ENCODE results near the gene TRAFD1. TPM values are rescaled to one million over a fixed set of nuclear protein-coding genes. Genes with fewer than 3 reads are reported as not detected.
A peak's percentile ranks its signal among the peaks of the same experiment; 100 is the strongest.
"Not testable (repeated sequence)": the region's sequence is repeated elsewhere in the genome, so short reads cannot be mapped to it uniquely, and the experiment has no call there.

TRAFD1 gene
- 10 to 100 TPM; 30.6 to 47.1 (median 37.5) TPM for total RNA-seq

- 0 to 1% (median 0%) methylated on average over 1 to 17 of the region's 63 CpGs; no CpG with 5 or more reads in 7 of the 10 experiments for WGBS, 10 experiments
- in situ Hi-C loops (cut with MboI; ENCODE audit: low pct_unique_long_range_greater_than_20kb in 2 of 9, low sequenced_read_pairs in 9 of 9, unreplicated experiment in 9 of 9), result no loop called here
- peak within 1 kb of the TSS; percentile 84 to 85 for H3K27ac ChIP-seq
- peaks cover 7 to 8% of the 10 kb centered on the region in 2 donors for H3K4me1 ChIP-seq (replicated peaks in 1 of 2)
- peak within 1 kb of the TSS; percentile 84 to 94 (median 87) for H3K4me3 ChIP-seq
- ATAC-seq (replicated peaks in 6 of 8), result peak; percentile 94 to 100 (median 100)
These were observed at the start of gene TRAFD1 for GRCh38 chr12:112125250-112125999. Gene TRAFD1, plus strand, starts transcription at chr12:112125560. Its CDS starts 4,963 bp downstream, at chr12:112130523.

- WGBS, 10 experiments, result 87 to 100% (median 100%) methylated on average over 1 to 2 of the region's 2 CpGs; no CpG with 5 or more reads in 1 of the 10 experiments
- no peak overlapping the region for H3K27ac ChIP-seq
- in situ Hi-C loops (cut with MboI; ENCODE audit: low pct_unique_long_range_greater_than_20kb in 2 of 9, low sequenced_read_pairs in 9 of 9, unreplicated experiment in 9 of 9), result no loop called here
- no peak overlapping the region for H3K4me3 ChIP-seq
- H3K4me1 ChIP-seq (replicated peaks in 1 of 2), result no peaks in the 10 kb centered on the region
- no peak for ATAC-seq (replicated peaks in 6 of 8)
These were observed 38.1 kb upstream of the TRAFD1 start for GRCh38 chr12:112087055-112087850.

GRCh38 chr12:112087851-112088250 lies 37.5 kb upstream of the TRAFD1 start:
- Histone ChIP-seq H3K4me3 (no peak overlapping the region), H3K4me1 (replicated peaks in 1 of 2) (no peaks in the 10 kb centered on the region), H3K27ac (no peak overlapping the region)
- ATAC-seq (replicated peaks in 6 of 8), result no peak
- in situ Hi-C loops (cut with MboI; ENCODE audit: low pct_unique_long_range_greater_than_20kb in 2 of 9, low sequenced_read_pairs in 9 of 9, unreplicated experiment in 9 of 9), result no loop called here
- WGBS, 10 experiments, result 80 to 100% (median 100%) methylated on average over 1 of the region's 1 CpG; no CpG with 5 or more reads in 2 of the 10 experiments

- Histone ChIP-seq H3K27ac (no peak overlapping the region), H3K4me3 (no peak overlapping the region), H3K4me1 (replicated peaks in 1 of 2) (no peaks in the 10 kb centered on the region)
- ATAC-seq (replicated peaks in 6 of 8), result no peak
- in situ Hi-C loops (cut with MboI; ENCODE audit: low pct_unique_long_range_greater_than_20kb in 2 of 9, low sequenced_read_pairs in 9 of 9, unreplicated experiment in 9 of 9), result no loop called here
- 94 to 100% methylated on average over 1 to 3 of the region's 3 CpGs; no CpG with 5 or more reads in 8 of the 10 experiments for WGBS, 10 experiments
These were observed 33.8 kb upstream of the TRAFD1 start for GRCh38 chr12:112091563-112091962.

- no peaks in the 10 kb centered on the region for H3K4me1 ChIP-seq (replicated peaks in 1 of 2)
- H3K4me3 ChIP-seq, result no peak overlapping the region
- H3K27ac ChIP-seq, result no peak overlapping the region
- in situ Hi-C loops (cut with MboI; ENCODE audit: low pct_unique_long_range_greater_than_20kb in 2 of 9, low sequenced_read_pairs in 9 of 9, unreplicated experiment in 9 of 9), result no loop called here
- ATAC-seq (replicated peaks in 6 of 8), result no peak
These were observed 29.3 kb upstream of the TRAFD1 start for GRCh38 chr12:112096070-112096469.

- 0 to 100% (median 69%) methylated on average over 1 to 2 of the region's 2 CpGs; no CpG with 5 or more reads in 1 of the 10 experiments for WGBS, 10 experiments
- peak in 3 of 8 experiments; percentile 49 to 63 (median 51) for ATAC-seq (replicated peaks in 6 of 8)
- no peak overlapping the region for H3K4me3 ChIP-seq
- H3K4me1 ChIP-seq (replicated peaks in 1 of 2), result no peaks in the 10 kb centered on the region
- in situ Hi-C loops (cut with MboI; ENCODE audit: low pct_unique_long_range_greater_than_20kb in 2 of 9, low sequenced_read_pairs in 9 of 9, unreplicated experiment in 9 of 9), result no loop called here
- no peak overlapping the region for H3K27ac ChIP-seq
These were observed 28.7 kb upstream of the TRAFD1 start for GRCh38 chr12:112096667-112097066.

- 80 to 100% (median 96%) methylated on average over 1 to 7 of the region's 8 CpGs; no CpG with 5 or more reads in 1 of the 10 experiments for WGBS, 10 experiments
- in situ Hi-C loops (cut with MboI; ENCODE audit: low pct_unique_long_range_greater_than_20kb in 2 of 9, low sequenced_read_pairs in 9 of 9, unreplicated experiment in 9 of 9), result no loop called here
These were observed 27.7 kb upstream of the TRAFD1 start for GRCh38 chr12:112097641-112098040.

GRCh38 chr12:112100500-112100899 lies 24.9 kb upstream of the TRAFD1 start:
- ATAC-seq (replicated peaks in 6 of 8); H3K27ac ChIP-seq; H3K4me3 ChIP-seq; H3K4me1 ChIP-seq (replicated peaks in 1 of 2); in situ Hi-C loops (cut with MboI; ENCODE audit: low pct_unique_long_range_greater_than_20kb in 2 of 9, low sequenced_read_pairs in 9 of 9, unreplicated experiment in 9 of 9): not testable (repeated sequence)
- WGBS, 10 experiments, result 80 to 100% (median 97%) methylated on average over 1 to 13 of the region's 15 CpGs; no CpG with 5 or more reads in 2 of the 10 experiments

More at GRCh38 chr12:112097641-112098040, 27.7 kb upstream of the TRAFD1 start:
- no peak overlapping the region for H3K4me3 ChIP-seq
- no peaks in the 10 kb centered on the region for H3K4me1 ChIP-seq (replicated peaks in 1 of 2)
- peak in 1 of 8 experiments; percentile 50 for ATAC-seq (replicated peaks in 6 of 8)
- H3K27ac ChIP-seq, result no peak overlapping the region

GRCh38 chr12:112102127-112102526 lies 23.2 kb upstream of the TRAFD1 start:
- peaks cover 7 to 8% of the 10 kb centered on the region in 2 donors for H3K4me1 ChIP-seq (replicated peaks in 1 of 2)
- H3K27ac ChIP-seq, result no peak overlapping the region
- in situ Hi-C loops (cut with MboI; ENCODE audit: low pct_unique_long_range_greater_than_20kb in 2 of 9, low sequenced_read_pairs in 9 of 9, unreplicated experiment in 9 of 9), result no loop called here
- 92 to 100% (median 100%) methylated on average over 1 to 3 of the region's 4 CpGs; no CpG with 5 or more reads in 4 of the 10 experiments for WGBS, 10 experiments
- ATAC-seq (replicated peaks in 6 of 8), result no peak
- H3K4me3 ChIP-seq, result no peak overlapping the region

- ATAC-seq (replicated peaks in 6 of 8); H3K4me3 ChIP-seq; in situ Hi-C loops (cut with MboI; ENCODE audit: low pct_unique_long_range_greater_than_20kb in 2 of 9, low sequenced_read_pairs in 9 of 9, unreplicated experiment in 9 of 9); H3K27ac ChIP-seq: not testable (repeated sequence)
- 89 to 100% (median 96%) methylated on average over 2 to 12 of the region's 19 CpGs; no CpG with 5 or more reads in 2 of the 10 experiments for WGBS, 10 experiments
- H3K4me1 ChIP-seq (replicated peaks in 1 of 2), result peaks cover 8 to 14% of the 10 kb centered on the region in 2 donors
These were observed 22.6 kb upstream of the TRAFD1 start for GRCh38 chr12:112102746-112103145.

- no peak overlapping the region for H3K27ac ChIP-seq
- no peak for ATAC-seq (replicated peaks in 6 of 8)
- no peak overlapping the region for H3K4me3 ChIP-seq
- 84 to 100% (median 100%) methylated on average over 1 to 7 of the region's 8 CpGs for WGBS, 10 experiments
- peaks cover 8 to 14% of the 10 kb centered on the region in 2 donors for H3K4me1 ChIP-seq (replicated peaks in 1 of 2)
- in situ Hi-C loops (cut with MboI; ENCODE audit: low pct_unique_long_range_greater_than_20kb in 2 of 9, low sequenced_read_pairs in 9 of 9, unreplicated experiment in 9 of 9), result no loop called here
These were observed 21.4 kb upstream of the TRAFD1 start for GRCh38 chr12:112103758-112104503.

- H3K4me3 ChIP-seq, result no peak overlapping the region
- H3K27ac ChIP-seq, result no peak overlapping the region
- in situ Hi-C loops (cut with MboI; ENCODE audit: low pct_unique_long_range_greater_than_20kb in 2 of 9, low sequenced_read_pairs in 9 of 9, unreplicated experiment in 9 of 9), result no loop called here
- ATAC-seq (replicated peaks in 6 of 8), result no peak
- H3K4me1 ChIP-seq (replicated peaks in 1 of 2), result peaks cover 18 to 26% of the 10 kb centered on the region in 2 donors
- WGBS, 10 experiments, result 62 to 100% (median 97%) methylated on average over 1 to 3 of the region's 3 CpGs; no CpG with 5 or more reads in 3 of the 10 experiments
These were observed 19.5 kb upstream of the TRAFD1 start for GRCh38 chr12:112105891-112106290.
